Measurements from ENCODE around the gene CHD3.

The CHD3 gene

DNA sequence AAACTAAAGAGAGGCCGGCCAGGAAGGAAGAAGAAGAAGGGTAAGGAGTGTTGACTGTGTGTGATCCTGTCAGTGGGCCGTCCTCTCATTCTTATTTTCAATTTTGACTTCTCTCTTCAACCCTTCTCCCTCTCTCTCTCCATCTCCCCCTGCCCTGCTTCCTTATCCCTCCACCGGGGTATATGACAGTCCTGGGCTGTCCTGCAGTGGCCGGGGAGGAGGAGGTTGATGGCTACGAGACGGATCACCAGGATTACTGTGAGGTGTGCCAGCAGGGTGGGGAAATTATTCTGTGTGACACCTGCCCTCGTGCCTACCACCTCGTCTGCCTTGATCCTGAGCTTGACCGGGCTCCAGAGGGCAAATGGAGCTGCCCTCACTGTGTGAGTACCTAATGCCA lies 5.6 kb downstream of the CHD3 start:
- DNase-seq (ENCODE audit: low spot score): no peak

DNA sequence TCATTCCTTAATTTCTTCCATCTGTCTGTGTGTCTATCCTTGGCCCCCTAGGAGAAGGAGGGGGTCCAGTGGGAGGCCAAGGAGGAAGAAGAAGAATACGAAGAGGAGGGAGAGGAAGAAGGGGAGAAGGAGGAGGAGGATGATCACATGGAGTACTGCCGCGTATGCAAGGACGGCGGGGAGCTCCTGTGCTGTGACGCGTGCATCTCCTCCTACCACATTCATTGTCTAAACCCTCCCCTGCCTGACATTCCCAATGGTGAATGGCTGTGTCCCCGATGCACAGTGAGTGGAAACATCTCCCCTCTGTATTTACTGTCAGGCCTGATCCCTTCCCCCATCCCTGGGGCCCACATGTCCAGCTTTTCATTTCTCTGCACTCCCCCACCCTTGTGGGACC lies 6.3 kb downstream of the CHD3 start:
- no peak for DNase-seq (ENCODE audit: low spot score)

DNA sequence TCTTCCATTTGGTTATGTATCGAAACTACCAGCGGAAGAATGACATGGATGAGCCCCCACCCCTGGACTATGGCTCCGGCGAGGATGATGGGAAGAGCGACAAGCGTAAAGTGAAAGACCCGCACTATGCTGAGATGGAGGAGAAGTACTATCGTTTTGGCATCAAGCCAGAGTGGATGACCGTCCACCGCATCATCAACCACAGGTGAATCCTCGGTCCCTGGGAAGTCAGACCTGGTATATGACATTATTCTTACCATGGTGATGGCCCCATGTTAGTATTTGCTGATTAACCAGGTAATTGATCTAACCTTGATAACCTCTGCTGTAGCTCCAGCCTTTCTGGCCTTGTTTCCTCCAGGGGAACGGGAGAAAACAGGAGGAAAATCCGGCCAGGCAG lies 8.5 kb downstream of the CHD3 start:
- DNase-seq (ENCODE audit: low spot score): no peak

DNA sequence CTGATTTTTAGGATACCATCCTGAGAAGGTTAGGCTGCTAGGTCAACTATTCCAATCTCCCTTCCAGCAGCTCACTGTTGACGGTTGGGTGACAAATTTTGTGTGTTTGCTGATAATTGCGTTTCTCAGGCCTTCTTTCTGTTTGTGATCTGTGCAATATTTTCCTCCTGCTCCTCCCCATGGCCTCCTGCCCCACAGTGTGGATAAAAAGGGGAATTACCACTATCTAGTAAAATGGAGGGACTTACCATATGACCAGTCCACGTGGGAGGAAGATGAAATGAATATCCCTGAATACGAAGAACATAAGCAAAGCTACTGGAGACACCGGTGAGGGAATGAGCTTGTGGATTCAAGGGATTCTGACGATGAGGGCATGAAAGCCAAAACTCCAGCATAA lies 9.2 kb downstream of the CHD3 start:
- peak; percentile 80 for DNase-seq (ENCODE audit: low spot score)

DNA sequence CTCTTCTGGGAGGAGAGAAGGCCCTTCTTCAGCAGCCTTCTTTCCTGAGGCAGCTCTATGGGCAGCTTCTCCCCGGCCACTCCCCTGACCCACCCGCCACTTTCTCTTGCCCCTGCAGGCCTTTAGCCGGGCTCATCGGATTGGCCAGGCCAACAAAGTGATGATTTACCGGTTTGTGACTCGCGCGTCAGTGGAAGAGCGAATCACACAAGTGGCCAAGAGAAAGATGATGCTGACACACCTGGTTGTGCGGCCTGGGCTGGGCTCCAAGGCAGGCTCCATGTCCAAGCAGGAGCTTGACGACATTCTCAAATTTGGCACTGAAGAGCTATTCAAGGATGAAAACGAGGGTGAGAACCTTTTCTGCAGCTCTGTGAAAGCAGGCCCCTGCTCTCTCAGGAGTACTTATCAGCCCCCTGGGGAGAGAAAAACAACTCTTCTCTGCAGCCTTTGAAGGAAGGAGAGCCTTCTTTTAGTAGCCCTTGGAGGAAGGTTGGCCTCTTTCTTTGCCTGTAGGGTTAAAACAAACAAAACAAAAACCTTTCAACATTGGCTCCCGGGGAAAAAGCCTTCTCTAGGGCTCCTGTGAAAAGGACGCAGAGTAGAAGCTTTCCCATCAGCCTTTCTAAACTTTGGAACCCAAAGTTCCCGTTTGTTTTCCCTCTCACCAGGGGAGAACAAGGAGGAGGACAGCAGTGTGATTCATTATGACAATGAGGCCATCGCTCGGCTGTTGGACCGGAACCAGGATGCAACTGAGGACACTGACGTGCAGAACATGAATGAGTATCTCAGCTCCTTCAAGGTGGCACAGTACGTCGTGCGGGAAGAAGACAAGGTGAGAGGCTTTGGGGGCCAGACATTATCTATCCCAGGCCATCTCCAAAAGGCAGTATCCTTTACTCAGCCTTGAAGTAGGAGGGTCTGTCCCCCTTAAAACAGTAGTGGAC lies 14.8 kb downstream of the CHD3 start:
- DNase-seq (ENCODE audit: low spot score): peak; percentile 17

DNA sequence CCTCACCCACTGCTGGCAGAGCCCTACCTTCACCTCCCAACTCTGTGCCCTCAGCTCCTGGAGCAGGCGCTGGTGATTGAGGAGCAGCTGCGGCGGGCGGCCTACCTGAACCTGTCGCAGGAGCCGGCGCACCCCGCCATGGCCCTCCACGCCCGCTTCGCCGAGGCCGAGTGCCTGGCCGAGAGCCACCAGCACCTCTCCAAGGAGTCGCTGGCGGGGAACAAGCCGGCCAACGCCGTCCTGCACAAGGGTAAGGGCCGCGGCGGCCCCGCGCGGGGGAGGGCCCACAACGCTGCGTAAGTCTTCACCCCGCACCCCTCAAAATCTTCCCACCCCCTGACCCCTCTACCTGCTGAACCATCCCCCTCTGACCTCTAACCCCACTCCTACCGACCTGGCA lies 20.5 kb downstream of the CHD3 start:
- DNase-seq (ENCODE audit: low spot score): no peak

DNA sequence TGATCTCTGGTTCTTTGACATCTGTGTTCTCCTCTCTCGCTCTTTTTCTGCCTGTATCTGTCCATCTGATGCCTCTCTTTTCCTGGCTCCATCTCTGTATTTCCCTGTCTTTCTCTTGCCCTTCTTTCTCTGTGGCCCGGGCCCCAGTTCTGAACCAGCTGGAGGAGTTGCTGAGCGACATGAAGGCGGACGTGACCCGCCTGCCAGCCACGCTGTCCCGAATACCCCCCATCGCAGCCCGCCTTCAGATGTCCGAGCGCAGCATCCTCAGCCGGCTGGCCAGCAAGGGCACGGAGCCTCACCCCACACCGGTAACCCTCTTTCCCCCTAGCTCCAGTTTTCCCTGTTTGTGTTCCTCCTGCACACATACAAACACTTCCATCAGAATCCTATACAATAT lies 21.7 kb downstream of the CHD3 start:
- no peak for DNase-seq (ENCODE audit: low spot score)

DNA sequence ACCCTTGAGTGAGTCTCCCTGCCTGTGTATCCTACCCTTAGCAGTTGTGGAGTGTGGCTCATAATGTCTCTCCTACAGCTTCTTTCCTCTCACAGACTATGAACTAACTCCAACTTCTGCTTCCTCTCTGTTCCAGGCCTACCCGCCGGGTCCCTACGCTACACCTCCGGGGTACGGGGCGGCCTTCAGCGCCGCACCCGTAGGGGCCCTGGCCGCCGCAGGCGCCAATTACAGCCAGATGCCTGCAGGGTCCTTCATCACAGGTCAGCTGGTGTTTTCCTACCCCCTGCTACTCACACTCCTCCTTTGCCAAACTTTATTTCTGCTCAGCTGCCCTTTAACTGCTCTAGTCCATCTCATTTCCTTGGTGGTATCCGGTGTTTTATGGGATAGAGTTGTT lies 22.1 kb downstream of the CHD3 start:
- DNase-seq (ENCODE audit: low spot score): no peak

DNA sequence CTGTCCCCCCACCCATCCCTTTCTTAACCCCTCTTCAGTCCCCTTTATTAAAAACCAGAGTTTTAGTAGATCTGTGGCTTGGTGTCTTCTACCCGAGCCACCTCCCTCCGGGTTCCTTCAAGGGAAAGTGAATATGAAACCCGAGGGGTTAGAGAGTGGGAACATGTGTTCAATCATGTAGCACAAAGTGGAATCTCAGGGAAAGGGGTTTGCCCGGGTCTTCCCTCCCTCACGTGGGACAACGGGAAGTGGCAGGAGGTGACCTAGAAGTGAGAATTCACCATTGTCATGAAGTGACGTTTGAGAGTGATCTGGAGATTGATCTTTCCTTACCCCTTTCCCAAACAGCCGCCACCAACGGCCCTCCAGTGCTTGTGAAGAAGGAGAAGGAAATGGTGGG lies 22.5 kb downstream of the CHD3 start:
- DNase-seq (ENCODE audit: low spot score): no peak

DNA sequence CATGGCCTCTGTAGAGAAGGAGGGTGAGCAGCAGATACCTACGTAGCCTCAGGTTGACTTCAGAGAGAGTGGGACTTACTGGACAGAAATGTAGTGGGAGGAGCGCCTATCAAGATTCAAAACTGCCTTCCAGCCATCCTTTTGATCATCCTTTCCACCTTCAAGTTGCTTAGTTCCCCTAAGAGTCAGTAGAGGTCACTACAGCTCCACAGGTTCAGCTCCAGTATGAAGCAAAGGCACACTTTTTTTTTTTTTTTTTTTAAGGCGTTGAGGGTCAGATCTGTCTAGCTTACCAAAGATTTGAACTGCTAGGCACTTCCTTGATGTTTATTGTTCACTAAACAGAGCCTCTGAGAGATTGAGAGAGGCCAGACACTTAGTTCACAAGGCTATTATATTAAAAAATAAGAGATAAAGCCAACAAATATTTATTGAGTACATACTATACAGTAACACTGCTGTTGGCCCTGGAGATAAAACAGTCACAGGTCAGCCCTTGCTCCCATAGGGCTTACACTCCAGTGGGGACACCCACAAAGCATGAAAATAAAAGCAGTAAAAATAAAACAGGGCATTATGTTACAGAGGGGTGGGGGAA lies 24.4 kb downstream of the CHD3 start:
- peak; percentile 86 for DNase-seq (ENCODE audit: low spot score)

DNA sequence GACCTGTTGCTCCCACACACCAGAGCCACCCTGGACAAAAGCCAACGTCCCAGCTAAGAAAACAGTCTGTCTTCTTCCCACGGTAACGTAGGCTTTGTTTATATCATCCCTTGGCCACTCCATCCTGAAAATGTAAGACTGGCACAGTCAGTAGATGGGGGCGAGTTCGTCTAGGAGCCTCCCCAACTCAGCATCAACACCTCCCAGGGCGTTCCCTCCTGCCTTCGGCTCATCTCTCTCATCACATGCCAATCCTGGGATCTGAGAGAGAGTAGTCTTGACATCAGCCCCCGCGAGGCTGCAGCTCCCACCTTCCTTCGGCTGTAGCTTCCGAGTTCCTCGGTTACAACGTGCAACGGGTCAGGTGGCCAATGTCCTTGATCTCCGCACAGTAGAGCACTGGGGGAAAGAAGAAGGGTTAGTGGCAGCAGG lies 26.6 kb downstream of the CHD3 start:
- DNase-seq (ENCODE audit: low spot score): peak; percentile 57

DNA sequence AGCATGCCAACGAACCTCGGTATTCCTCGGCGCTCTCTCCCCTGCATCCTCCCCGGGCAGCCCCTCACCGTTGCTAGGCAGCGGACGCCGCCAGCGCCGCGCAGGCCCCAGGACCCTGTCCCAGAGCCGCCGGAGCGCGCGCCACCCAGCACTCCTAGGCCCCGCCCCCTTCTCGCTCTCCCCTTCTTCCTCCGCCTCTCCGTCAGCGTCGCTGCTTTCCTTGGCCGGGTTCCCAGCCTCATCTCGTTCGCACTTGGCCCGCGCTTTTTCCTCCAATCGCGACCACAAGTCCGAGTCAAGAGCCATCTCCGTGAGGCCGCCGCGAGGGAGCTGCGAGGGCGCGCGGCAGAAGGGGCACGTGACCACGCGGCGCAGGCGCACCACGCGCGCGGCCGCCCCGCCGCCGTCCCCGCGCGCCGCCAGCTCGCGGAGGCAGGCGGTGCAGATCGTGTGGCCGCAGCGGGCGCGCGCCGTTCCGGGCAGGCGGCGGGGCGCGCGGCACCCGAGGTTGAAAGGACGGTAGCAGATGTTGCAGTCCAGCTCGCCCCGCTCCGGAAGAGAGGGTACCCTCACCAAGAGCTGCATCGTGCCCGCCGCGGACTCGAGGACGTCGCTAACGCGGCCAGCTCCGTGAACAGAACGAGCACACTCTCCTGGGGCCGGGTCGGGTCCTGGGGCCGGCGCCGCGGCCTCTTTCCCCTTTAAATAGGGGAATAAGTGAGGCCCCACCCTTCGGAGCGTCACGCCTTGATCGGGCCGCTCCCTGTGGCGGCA lies 27.2 kb downstream of the CHD3 start, which contains the start of gene RNF227:
Gene RNF227, minus strand, starts transcription at position 679 of the 774 bp plus-strand sequence. Its CDS starts 94 bp downstream, at position 585.
- DNase-seq (ENCODE audit: low spot score): peak; percentile 79

DNA sequence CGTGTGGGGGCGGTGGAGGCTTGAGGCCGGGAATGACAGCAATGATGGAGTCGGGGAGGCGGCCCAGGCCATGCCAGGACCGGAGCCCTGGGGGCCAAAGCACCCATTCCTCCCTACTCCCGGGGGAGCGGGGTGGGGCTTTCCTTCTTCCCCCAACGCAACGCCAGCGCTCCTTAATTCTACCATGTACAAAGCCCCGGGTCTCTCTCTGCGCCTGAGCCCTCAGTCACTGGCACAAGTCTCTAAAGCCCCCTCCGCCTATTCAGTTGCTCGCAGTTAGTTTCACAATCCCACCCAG lies 27.7 kb downstream of the CHD3 start:
- DNase-seq (ENCODE audit: low spot score): no peak

DNA sequence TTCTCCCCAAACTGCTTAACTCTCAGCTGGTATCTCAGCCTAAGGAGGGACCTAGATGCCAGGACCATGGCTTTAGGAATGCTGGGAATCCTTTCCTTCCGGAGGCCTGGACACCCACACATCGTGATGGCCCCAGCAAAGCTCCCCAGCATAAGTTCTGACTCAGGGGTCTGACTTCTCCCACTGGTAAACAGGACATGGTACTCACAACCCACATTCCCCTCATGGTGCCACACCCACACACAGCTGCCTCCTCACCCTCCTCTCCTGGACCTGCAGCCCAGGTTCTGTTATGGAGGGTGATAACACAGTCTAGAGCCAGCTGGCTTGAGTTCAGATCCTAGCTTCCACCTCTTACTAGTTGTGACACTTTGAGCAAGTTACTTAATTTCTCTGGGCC lies 28.2 kb downstream of the CHD3 start:
- no peak for DNase-seq (ENCODE audit: low spot score)

DNA sequence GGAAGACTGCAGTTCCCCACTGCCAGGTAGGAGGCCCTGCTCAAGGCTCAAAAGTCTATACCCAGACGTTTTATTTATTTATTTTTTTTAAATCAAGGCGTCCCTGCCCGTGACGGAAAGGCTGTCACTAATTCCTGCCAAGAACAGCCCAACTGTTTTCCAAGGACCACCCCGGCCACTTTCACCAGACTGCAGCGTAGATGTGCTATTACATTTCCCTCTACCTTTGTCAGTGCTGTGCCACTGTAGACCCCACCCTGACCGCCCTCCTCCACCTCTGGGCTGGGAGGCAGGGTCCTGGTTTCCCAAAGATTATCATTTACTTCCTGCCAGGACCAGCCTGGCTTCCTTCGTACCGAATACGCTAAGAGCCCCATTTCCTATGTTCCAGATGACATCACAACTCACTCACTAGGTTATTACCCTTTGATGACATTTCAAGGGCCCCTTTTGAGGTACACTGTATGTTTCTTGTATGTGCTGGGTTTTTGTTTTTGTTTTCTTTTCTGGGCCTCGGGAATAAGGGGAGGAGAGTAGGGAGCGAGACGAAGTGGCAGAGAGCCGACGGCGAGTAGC lies 33.8 kb downstream of the CHD3 start:
- no peak for DNase-seq (ENCODE audit: low spot score)

DNA sequence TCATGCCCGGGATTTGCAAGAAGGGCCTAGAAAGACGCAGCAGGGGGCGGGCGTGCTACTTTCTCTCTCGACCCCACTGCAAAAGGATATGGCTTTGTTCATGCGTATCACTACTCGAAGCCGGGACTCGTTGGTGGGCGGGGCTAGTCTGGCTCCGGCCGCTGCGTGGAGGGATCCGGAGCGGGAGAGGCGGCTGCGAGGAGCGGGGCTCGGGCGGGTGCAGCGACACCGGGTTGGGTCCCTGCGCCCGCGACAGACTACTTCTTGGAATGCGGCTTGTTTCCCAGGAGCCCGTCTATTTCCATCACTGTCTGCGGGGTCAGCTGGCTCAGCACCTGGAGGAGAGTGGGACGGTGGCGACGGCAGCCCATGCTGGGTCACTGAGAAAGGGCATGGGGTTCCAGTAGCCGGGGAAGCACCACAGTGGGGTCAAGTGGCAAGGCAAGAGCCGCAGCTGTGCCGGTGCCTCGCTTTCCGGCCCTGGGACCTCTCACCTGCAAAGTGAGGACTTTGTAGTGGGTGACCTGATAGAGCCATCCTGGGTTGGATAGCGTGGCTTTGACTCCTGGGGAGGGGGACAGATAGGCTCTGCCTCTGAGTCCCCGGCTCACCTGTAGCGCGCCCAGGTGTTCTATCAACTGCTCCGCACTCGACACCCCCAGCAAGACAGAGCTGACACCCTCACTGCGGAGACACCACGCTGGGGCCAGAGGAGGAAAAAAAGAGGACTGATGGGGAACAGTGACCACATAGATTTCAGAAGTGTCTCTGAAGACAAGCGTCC lies 34.4 kb downstream of the CHD3 start:
- peak; percentile 53 for DNase-seq (ENCODE audit: low spot score)

DNA sequence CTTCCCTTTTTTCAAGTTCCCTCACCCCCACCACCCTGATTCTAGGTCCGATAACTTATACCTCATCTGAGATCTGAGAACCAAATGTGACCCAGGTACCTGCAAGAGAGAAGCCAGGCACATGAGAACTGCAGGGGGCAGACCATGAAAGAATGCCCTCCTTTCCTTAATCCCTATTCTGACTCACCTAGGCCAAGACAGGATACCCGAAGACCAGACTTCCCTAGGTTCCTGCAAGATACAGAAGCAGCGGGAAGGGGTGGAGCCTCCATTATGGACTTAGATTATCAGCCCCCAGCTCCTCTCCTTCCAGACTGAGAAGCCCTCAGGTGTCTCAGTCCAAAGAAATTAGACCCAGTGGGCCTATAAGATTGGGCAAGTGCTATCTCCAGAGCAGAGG lies 39.0 kb downstream of the CHD3 start:
- no peak for DNase-seq (ENCODE audit: low spot score)

DNA sequence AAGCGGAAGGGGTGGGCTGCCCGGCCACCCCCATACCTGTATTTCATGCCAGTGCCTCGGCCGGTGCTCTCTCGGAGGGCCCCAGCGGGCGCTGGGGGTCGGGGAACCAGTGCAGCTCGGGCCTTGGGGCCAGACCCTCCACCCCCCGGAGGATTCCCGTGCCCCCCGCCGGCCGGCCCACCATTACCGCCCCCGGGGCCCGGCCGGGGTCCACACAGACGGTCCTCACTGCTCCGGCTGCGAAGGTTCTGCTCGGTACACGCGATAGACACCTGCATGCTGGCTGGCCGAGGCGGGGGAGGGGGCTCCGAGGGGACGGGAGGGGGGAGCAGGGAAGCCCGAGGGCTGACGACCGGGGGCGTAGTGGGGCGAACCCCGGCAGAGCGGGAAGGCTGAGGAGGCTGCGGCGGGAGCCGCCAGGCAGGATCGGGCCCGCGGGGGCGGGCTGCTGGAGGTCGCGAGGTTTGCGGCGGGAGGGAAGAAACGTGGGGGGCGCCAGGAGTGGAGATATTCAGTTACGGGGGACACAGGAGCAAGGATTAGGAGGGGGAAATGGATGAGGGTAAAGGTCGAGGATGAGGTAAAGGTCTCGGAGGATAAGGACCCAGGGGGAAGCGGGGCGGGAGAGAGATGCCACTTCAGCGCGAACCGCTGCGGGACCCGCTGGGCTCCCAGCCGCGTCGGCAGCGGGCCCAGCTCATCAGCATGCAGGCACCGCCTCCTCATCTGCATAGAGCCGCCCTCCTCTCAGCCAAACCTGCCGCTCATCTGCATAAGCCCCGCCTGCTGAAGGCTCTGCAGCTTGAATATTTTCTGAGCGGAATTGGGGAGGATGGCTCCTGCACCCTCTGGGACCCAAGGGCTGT lies 40.8 kb downstream of the CHD3 start, which contains the start of gene KCNAB3:
Gene KCNAB3, minus strand, starts transcription at position 699 of the 866 bp plus-strand sequence. Its CDS starts 421 bp downstream, at position 278.
- DNase-seq (ENCODE audit: low spot score): peak; percentile 47

DNA sequence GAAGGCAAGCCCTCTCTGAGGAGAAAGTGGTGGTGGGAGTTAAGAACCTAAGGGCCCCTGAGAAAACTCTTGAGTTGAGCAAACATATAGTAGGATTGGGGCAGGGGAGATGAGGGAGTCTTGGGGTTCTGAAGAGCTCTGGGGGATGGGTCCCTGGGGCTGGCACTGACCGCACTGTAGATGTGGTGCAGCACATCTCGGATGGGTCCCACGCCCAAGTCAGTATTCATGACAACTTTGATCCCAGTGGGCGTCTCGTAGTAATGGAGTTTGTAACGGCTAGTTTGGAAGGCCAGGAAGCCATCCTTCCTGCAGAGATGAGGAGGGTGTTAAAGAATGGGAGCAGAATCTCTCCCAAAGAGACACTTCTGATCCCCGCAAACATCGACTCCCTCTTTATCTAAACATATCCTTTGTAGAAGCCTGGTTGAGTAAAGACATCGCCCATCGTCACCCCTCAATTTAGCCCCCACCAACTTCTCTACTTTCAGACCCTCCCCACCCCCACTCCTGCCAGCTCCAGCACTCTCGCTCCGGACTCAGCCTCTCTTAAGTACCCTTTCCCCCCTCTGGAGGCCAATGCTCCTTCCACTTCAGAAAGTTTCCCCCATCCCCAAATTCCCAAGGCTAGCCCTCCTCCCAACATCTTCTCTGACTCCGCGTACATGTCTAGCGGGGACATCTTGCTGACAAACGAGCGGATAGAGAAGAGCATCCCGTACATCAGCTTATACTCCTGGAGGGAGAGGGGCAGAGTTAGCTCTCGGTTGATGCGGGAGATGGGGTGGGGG lies 42.4 kb downstream of the CHD3 start:
- no peak for DNase-seq (ENCODE audit: low spot score)
